Ishikawa (cell line): Measurements from ENCODE around the gene LMTK2.

Experiments
- CEBPB ChIP-seq: IDR thresholded peaks from 2 replicates; pipeline ENCODE4 v1.6.1; 2012
- CREB1 ChIP-seq: IDR thresholded peaks from 2 replicates; pipeline ENCODE4 v1.6.1; 2012; ENCODE audit warnings: low read depth
- EGR1 ChIP-seq: IDR thresholded peaks from 2 replicates; pipeline ENCODE4 v1.6.1; 2012
- EP300 ChIP-seq: IDR thresholded peaks from 2 replicates; pipeline ENCODE4 v1.6.1; 2012; ENCODE audit warnings: borderline replicate concordance
- FOXM1 ChIP-seq: IDR thresholded peaks from 2 replicates; pipeline ENCODE4 v1.6.1; 2012; ENCODE audit warnings: low read depth, borderline replicate concordance
- MAX ChIP-seq: IDR thresholded peaks from 2 replicates; pipeline ENCODE4 v1.6.1; 2012
- NFIC ChIP-seq: IDR thresholded peaks from 2 replicates; pipeline ENCODE4 v1.6.1; 2012
- RAD21 ChIP-seq: IDR thresholded peaks from 2 replicates; pipeline ENCODE4 v1.6.1; 2012; ENCODE audit warnings: low read depth
- REST ChIP-seq: IDR thresholded peaks from 2 replicates; pipeline ENCODE4 v1.6.1; 2012; ENCODE audit warnings: low read depth, mild to moderate bottlenecking
- TAF1 ChIP-seq: IDR thresholded peaks from 2 replicates; pipeline ENCODE4 v1.6.1; 2012; ENCODE audit warnings: low read depth, mild to moderate bottlenecking
- TCF12 ChIP-seq: IDR thresholded peaks from 2 replicates; pipeline ENCODE4 v1.6.1; 2012; ENCODE audit warnings: low read depth
- TEAD4 ChIP-seq: IDR thresholded peaks from 2 replicates; pipeline ENCODE4 v1.6.1; 2012
- USF1 ChIP-seq: IDR thresholded peaks from 2 replicates; pipeline ENCODE4 v1.6.1; 2012
- YY1 ChIP-seq: IDR thresholded peaks from 2 replicates; pipeline ENCODE4 v1.6.1; 2012; ENCODE audit warnings: low read depth
- ZBTB7A ChIP-seq: IDR thresholded peaks from 2 replicates; pipeline ENCODE4 v1.6.1; 2012; ENCODE audit warnings: low read depth

Gene LMTK2

GRCh38 chr7:98110249-98111022, 3.8 kb downstream of the LMTK2 start:
- TF ChIP-seq NFIC (no peak), REST (no peak), CEBPB (no peak), RAD21 (no peak), EGR1 (no peak), YY1 (no peak), USF1 (no peak)

GRCh38 chr7:98112077-98112476, 5.4 kb downstream of the LMTK2 start:
- TF ChIP-seq EGR1 (no peak), TAF1 (no peak), TCF12 (no peak), EP300 (no peak), TEAD4 (no peak), CEBPB (no peak), ZBTB7A (no peak), RAD21 (no peak), USF1 (no peak), CREB1 (no peak), REST (no peak), YY1 (no peak), NFIC (no peak), FOXM1 (no peak), MAX (no peak)

- no peak for TF ChIP-seq RAD21
- TF ChIP-seq CREB1 = no peak
- no peak for TF ChIP-seq REST
- no peak for TF ChIP-seq TCF12
- TF ChIP-seq MAX = no peak
- TF ChIP-seq FOXM1 = no peak
- no peak for TF ChIP-seq EGR1
- TF ChIP-seq CEBPB = no peak
- TF ChIP-seq EP300 = no peak
- no peak for TF ChIP-seq YY1
- no peak for TF ChIP-seq USF1
Observed at GRCh38 chr7:98115746-98116525, 9.3 kb downstream of the LMTK2 start.
